Adrenal gland (tissue), 5 donors: ENCODE measurements around the gene FARSB.

Experiments
- POLR2A ChIP-seq, 2 donors: fragments of 450-650 bp; IDR thresholded peaks; one replicate each; pipeline ENCODE4 v1.6.1; 2017; ENCODE audit warnings: antibody characterized with exemption in 2 of 2, mild to moderate bottlenecking in 2 of 2, moderate library complexity in 1 of 2
- TF ChIP-seq, protein P1 (sequence below), 6 experiments: fragments of 450-650 bp in 4 of 6; fragments of 200-600 bp in 2 of 6; sonication (generic) in 1 of 6; IDR thresholded peaks; 1 replicate in 5 of 6; 2 replicates in 1 of 6; pipeline versions ENCODE4 v1.5.1 to v1.8.0; 2016 to 2021; ENCODE audit warnings: antibody characterized with exemption in 6 of 6, mild to moderate bottlenecking in 2 of 6, moderate library complexity in 1 of 6
- donor health status: DM: no; HTN: no; CAD: no.

DNA sequence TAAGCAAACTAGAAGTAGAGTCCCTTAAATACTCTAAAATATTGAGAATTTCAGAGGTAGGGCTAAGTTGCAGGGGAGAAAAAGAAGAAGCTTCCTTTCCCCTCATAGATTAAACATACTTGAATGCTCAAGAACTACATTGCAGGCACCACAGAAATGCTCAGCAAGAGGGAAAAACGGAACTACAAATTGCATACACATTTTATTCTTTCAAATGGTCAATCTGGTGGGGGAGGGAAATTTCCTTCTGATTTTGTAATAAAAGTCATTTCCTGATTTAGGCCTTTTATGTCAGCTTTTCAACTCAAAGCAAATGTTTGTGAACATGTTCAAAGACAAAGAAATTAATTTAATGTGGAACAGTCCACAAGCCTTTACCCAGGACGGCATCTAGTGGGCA, 33.0 kb downstream of the FARSB start:
- TF ChIP-seq, protein P1, sequence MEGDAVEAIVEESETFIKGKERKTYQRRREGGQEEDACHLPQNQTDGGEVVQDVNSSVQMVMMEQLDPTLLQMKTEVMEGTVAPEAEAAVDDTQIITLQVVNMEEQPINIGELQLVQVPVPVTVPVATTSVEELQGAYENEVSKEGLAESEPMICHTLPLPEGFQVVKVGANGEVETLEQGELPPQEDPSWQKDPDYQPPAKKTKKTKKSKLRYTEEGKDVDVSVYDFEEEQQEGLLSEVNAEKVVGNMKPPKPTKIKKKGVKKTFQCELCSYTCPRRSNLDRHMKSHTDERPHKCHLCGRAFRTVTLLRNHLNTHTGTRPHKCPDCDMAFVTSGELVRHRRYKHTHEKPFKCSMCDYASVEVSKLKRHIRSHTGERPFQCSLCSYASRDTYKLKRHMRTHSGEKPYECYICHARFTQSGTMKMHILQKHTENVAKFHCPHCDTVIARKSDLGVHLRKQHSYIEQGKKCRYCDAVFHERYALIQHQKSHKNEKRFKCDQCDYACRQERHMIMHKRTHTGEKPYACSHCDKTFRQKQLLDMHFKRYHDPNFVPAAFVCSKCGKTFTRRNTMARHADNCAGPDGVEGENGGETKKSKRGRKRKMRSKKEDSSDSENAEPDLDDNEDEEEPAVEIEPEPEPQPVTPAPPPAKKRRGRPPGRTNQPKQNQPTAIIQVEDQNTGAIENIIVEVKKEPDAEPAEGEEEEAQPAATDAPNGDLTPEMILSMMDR (IDR thresholded peaks at IDR 0.05): no peak
- TF ChIP-seq POLR2A (IDR thresholded peaks at IDR 0.05): no peak
